22Rv1 (cell line): ENCODE results near the gene THTPA.

Source experiments
- CTCF ChIP-seq: fragments of 450-650 bp; IDR thresholded peaks from 2 replicates; pipeline ENCODE4 v1.5.1; 2017; ENCODE audit warnings: mild to moderate bottlenecking
- ZFX ChIP-seq: fragments of 450-650 bp; IDR thresholded peaks from 2 replicates; pipeline ENCODE4 v1.6.1; 2017; ENCODE audit warnings: antibody characterized with exemption, borderline replicate concordance

DNA sequence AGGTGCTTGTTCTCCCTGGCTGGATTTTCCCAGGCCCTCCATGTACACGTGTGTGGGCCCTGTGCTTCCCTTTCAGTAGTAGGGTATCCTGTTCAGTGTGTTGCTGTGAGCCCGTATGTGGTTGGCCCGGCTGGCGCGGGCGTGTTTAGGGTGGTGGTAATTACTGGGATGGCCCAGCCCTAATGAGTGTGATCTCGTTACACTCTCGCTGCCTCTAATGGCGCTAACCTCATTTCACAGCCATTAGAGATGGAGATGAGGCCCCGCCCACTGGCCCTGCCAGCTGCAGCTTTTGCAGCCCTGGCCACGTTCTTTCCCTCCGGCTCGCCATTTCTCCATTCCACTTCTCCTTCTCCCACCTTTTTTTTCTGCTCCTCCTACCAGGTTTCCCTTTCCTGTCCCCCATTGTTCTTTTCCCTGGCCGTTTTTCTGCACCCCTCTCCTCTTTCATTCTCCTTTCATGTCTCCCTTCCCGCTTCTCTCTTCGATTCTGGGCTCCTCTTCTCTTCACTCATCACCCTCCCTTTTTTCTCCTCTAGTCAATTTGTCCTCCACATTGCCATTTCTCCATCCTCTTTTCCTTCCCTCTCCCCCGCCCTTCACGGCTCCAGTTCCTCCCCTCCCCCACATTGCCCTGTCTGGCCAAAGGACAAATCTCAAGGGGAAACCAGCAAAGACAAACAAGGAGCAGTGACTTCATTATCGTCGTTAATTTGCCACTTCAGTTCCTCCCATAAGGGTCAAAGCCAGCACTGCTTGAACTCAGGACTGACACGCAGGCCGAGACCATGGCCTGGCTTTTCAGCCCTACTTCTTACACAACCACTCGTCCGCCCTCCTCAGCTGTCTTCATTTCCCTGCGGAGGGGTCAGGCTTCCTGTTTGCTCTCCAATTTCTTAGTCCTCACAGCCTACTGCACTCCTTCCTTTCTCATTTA lies 11.3 kb upstream of the THTPA start:
- TF ChIP-seq CTCF (no peak), ZFX (no peak)
